HG03108 (cell line): Measurements from ENCODE around the gene UHRF2.

Experiments
- ATAC-seq: cut with Tn5 transposase; IDR thresholded peaks from one replicate; pipeline ENCODE4 v1.9.1; 2021; ENCODE audit warnings: moderate library complexity; ENCODE audit not compliant: unreplicated experiment

The UHRF2 gene

DNA sequence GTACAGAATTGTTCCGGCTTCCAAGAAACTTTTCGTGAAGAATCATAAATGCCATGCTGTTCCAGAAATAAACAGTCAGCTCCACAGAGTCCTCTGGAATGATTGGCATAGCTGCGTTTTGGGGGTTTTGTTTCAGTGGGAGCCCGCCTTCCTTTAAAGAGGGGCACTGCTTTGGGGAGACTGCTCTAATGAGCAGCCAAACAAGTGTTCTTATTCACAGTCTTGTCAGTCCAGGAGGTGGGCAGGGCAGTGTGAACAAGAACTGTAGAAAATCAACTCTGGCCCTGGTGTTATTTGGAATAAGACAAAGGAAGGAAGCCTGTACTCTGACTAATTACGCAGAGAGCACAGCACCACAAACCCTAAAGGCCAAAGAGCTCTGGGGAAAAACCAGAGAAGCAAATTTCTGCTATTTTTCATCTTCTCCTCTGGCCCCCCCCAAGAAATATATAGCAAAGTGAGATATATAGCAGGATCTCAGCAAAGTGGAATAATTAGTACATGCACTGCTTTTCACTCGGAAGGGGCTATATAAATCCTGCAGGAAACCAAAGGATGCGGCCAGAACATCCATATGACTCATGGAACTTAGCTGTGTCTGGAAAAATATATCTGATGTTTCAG, 139.6 kb downstream of the UHRF2 start:
- ATAC-seq, result no peak

DNA sequence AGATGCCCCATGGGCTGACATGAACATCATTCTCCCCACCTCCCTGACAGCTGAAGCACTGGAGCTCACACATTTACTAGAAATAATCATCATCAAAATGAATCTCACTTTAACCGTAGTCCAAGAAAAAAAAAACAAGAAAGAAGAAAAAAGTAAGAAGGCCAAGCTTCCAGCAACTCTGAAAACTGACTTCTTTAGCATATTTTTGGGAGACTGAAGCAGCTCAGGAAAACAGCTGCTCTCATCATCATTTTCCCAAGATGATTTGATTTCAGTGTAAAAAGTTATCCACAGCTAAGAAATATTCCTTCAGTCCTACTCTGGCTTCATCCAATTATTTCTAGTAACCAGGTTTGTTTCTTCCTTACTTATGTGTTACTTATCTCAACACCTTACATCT, 140.9 kb downstream of the UHRF2 start:
- no peak for ATAC-seq
